HG02759 (cell line): ENCODE data around the gene GDPD5.

Experiments used
- ATAC-seq: cut with Tn5 transposase; IDR thresholded peaks from one replicate; pipeline ENCODE4 v1.9.1; 2021; ENCODE audit warnings: mild to moderate bottlenecking, moderate library complexity; ENCODE audit not compliant: unreplicated experiment

The GDPD5 gene

DNA sequence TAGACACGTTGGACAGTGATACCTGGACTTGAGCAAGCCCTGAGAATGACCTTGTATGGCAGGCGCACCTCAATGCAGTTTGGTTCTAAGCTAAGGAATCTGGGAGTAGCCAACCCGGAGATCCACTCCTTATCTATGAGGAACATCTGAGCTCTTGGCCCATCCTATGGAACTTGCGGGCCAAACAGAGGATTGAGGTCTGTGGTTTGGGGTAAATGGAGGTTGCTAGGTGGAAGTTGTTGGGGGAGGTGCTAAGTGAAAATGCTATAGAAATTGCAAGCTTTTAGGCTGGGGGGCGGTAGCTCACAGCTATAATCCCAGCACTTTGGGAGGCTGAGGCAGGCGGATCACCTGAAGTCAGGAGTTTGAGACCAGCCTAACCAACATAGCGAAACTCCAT, 8.9 kb downstream of the GDPD5 start:
- ATAC-seq = no peak

DNA sequence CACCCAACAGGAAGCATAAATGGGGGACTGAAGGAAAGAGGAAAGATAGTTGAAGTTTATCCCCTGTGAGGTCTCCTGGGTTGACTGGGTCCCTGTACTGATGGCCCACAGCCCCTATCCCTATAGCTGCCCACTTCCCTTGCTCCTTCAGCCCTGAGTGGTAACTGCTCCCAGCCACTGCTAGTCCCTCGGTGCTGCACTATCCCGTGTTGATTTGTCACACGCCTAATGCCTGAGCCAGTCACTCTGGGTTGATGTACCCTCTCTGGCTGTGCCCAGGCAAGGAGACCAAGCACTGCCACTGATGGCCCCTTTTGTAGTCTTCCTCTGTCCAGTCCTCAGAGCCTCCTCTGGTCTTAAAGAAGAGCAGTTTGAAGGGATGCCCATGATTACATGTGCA, 9.6 kb downstream of the GDPD5 start:
- ATAC-seq = no peak

DNA sequence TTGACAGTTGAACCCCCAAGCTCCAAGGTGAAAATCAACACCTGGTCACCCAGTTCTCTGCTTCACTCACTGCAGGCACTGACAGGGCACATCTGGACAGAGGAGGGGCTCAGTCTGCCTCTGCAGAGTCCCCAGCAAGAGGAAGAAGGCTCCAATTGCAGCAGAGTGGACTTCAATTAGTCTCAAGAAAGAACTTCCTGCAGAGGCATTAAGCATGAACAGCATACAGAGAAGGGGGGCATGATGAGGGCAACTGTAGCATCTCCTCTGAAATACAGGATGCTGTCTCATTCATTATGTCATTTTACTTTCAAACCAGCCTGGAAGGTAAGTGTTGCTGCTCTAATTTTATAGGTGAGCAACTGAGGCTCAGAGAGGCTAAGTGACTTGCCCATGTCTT, 11.1 kb downstream of the GDPD5 start:
- ATAC-seq = no peak

DNA sequence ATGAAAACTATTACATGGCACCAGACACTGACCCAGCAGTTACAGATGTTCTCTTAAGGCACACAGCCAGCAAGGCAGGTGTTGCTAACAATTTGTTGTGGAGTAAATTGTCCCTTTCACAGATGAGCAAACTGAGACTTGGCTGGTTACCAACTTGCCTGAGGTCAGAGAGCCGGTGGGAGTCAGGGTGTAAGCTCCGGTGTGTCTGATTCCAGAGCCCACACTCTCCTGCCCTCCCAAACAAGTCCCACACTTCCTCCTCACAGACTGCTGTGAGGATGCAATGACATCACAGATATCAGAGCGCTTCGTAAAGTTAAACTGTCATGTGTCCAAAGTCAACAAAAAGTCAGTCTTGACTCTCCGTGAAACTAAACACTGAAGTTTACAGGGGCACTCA, 12.5 kb downstream of the GDPD5 start:
- ATAC-seq = no peak

DNA sequence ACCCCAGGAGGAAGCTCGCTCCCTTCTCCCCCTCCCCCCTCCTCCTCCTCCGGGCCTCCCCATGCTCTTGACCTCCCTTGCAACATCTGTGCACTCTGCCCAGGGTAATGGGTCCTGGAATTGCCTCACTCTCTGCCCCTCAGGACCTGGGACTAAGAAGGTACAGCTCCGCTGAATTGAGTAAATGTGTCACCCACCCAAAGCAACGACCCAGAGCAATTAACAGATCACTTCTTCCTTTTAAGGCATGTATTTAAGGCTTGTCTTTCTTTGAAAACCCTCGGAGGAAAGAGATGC, 15.1 kb downstream of the GDPD5 start:
- ATAC-seq = no peak

DNA sequence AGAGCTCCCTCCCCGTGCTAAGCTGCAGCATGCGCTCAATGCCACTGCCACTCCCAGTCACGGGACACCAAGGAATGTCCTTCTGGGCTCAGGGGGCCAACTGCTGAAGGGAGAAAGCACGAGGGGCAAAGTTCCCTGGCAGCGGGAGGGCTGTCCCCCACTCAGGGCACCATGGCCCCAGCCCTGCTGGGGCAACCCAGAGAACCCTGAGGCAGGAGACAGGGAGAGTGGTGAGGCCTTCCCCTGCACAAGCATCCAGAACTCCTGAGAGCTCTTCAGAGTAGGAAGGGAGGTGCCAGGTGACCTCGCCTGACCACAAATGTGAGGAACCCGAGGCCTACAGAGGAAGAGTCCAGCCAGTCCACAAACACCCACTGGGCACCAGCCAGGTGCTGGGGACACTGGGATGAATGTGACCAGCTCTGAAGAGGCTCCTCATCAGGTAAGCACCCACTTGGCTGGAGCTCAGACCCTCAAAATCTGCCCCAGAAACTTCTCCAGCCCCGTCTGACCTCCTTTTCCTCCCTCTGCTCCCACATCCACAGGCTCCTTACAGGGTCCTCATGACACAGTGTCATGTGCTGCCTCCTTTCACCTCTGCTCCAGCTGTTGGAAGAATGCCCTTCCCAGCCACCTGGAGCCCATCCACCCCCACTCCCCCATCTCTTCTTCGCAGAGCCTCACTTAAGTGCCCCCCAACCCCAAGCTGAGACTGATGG, 15.6 kb downstream of the GDPD5 start:
- no peak for ATAC-seq

DNA sequence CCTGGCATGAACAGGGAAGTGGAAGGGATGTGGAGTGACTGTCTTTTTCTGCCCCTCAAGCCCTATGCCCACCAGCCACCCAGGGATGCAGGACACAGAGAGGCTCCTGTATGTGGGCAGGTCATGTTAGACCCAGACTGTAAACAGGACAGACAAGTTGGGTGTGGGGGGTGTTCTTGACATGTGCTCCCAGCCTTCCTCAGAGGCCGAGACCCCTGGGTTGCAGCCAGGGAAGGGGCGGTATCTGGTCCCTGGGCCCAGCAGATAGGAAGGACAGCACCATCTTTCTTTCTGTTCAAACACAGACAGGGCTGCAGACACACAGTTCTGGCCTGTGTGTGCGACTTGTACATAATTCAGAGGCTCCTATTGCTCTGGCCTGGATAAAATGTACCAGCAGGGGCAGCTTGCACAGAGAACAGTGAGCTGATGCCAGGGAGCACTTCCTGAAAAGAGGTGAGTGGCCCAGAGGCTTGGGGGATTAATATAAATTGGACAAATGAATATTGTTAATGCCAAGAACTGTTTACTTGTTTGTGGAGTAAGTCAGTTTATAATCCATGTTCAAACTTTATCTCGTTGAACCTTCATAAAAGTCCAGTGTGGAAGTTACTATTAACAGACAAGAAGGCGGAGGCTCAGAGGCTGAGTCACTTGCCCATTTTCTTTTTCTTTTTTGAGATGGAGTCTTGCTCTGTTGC, 16.6 kb downstream of the GDPD5 start:
- no peak for ATAC-seq

DNA sequence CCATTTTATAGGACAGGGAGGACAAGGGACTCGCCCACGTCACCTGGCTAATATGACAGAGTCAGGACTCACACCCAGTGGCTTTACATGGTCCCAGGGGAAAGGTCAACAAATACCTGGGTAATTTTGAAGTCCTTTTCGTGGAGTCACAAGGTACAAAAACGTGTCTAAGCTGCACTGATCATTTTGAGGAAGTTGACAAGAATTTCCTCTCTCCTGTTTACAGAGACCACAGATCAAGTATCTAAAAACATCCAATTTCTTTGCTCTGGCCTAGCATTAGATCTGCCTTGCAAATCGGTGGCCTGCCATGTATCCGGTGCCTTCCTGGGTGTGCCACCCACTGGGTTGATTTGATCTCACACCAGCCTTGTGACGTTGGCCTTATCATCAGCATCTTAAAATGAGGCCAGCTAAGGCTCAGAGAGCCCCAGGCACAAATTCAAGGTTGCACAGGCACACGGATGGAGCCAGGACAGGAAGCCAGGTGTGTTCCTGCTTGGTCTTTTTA, 17.6 kb downstream of the GDPD5 start:
- peak; percentile 63 for ATAC-seq

DNA sequence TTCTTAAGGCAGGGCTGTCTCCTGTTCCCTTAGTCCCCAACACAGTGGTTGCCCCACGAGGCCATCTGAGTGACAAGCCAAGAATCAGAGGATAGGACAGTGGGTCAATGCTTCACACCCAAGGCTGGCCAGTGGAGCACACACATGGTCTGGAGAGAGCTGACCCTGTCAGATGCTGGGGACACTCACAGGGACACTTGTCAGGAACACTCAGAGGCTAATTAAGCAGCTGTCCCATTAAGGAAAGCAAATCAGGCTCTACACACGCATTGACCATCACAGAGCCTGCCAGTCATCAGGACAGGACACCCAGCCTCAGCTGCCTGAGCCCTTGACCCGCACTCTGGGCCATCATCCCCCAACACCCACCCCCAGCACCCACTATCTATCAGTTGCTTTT, 18.2 kb downstream of the GDPD5 start:
- ATAC-seq = no peak

DNA sequence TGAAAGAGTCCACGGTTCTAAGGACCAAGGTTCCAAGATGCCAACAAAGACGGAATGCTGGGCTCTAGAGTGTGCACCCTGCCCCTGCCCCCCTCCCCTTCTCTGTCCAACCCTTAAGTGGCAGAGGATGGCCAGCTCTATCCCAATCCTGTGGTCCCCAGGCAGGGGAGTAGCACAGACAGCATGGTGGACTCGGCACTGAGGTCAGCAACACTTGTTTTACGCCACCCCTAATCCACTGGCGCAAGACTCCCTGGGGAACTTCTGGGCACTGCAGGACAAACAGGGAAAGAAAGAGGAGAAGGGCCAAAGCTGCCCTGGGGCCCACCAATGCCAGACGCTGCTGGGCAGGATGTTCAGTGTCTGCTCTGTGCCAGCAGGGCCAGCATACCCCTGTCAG, 18.9 kb downstream of the GDPD5 start:
- ATAC-seq = no peak

DNA sequence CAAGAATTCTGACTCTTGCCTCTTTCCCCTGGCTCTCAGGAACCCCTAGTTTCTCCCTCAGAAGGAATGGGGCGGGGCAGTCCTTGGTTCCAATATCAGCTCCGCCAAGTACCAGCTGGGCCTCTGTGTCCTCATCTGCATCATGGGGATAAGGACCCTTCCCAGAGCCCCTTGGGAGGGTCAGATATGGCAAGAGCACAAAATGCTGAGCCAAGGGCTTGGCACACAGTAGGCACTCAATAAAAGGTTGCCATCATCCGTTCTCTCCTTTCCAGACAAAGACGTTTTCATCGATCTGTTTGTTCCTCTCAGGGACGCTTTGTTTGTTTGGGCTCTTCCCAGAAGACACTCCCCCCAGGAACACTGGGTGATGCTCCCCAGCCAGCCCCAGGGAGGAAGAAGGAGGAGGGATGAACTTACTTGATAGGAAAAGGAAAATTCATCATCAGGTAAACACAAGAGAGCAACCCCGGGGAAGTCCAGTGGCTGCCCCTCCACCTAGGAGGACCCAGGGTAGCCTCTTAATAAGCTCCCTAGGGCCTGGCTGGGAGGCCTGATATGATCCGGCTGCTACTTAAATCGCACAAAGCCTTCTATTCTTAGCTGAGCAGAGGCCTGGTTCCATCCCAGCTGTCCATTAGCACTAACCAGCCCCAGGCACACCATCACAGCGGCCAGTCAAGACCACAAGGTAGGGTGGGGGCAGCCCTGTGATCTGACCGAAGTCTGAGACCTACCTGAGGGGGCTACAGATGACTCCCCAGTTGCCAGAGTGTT, 19.6 kb downstream of the GDPD5 start:
- no peak for ATAC-seq

DNA sequence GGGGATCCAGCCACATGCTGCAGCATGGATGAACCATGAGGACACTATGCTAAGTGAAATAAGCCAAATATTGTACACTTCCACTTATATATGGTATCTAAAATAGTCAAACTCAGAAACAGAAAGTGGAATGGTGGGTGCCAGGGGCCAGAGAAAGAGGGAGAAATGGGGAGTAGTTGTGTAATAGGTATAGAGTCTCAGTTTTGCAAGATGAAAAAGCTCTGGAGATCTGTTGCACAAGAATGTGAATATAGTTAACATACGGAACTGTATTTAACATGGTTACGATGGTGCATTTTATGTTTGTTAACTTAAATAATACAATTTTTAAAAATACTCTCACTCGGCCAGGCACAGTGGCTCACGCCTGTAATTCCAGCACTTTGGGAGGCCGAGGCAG, 21.2 kb downstream of the GDPD5 start:
- no peak for ATAC-seq

DNA sequence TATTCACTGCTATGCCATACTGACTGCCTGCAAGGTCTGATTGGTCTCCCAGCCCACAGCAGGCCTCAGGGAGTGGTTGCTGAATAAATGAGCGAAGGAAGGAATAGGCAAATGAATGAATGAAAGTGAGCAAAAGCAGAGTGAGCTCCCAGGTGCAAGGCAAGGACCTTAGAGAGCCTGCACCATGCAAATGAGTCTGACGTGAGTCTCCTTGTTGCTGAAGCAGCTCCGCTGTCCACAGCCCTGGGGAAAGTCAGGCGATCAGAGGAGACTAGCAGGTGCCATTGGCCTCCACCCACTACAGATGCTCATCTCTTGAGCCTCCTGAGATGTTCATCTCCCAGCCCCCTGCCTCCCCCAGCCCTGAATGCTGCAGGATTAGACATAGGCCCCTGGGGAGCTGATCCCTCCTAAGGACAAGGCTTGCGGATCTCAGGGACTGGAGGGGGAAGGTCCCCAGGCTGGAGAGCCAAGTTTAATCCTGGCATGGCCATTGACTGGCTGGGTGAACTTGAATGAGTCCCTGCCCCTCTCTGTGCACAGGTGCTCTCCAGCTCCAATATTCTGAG, 22.1 kb downstream of the GDPD5 start:
- ATAC-seq = peak; percentile 53

DNA sequence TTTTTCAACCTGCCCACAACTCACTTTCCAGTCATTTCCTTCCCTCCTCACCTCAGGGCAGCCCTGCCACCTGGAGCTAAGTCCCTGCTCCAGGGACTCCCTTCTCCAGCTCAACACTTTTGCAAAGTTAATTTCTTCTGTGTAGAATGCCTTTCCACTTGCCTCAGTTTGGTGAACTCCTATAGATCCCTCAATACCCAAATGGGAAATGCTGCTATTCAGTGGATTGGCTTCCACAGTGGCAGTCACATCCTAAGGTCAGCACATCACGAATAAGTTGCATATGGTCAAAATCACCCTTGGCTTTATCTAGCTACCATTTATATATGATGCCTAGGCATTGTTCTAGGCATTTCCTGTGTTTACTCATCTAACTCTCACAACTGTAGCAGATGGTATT, 23.6 kb downstream of the GDPD5 start:
- no peak for ATAC-seq

DNA sequence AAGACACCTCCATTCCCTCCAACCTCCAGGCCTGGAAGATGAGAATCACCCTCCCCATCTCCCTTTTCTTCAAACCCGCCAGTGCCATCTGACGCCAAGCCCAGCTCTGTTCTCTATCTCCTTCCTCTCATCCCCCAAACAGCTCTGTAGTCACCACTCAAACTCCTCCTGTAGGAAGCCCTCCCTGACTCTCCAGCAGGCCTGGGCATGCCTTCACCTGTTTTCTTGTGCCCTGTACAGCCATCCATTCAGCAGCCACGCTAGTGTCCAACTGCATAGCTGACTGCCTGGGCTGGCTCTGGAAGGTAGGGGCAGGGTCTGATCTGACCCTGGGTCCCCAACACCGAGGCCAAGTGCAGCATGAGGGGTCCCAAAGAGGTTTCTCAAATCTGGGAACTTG, 25.0 kb downstream of the GDPD5 start:
- no peak for ATAC-seq

DNA sequence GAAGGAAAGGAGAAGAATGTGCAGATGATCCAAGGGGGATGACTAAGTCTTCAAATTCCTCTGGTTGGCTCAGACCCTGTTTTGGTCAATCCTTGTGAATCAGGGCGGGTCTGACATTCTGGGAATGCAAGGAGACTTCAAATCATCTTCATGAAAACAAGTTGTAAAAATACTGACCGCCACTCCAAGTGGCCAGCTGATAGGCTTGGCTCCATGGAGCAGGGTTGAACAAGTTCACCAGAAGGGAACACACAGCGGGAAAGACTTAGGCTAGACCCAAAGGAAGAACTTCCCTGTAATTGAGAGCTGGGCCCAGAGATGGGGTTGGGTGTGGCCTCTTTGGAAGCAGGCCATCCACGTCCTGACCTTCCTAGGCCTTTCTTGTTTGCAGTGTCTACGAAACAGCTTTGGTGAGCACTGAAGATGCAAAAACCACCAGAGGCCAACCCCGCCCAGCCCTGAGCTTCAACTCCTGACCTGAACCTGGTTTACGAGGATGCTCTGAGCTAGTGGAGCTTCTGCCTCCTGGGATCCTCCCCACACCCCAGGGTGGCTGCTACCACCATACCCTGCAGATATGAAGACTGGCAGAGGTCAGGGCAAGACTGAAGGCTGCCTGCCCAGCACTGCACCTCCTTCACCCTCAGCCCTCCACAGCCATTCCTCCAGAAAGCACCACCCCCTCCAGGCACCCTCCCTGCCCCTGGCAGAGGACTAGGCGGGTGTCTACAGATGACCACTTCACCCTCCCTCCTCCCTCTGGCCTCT, 26.1 kb downstream of the GDPD5 start:
- no peak for ATAC-seq

DNA sequence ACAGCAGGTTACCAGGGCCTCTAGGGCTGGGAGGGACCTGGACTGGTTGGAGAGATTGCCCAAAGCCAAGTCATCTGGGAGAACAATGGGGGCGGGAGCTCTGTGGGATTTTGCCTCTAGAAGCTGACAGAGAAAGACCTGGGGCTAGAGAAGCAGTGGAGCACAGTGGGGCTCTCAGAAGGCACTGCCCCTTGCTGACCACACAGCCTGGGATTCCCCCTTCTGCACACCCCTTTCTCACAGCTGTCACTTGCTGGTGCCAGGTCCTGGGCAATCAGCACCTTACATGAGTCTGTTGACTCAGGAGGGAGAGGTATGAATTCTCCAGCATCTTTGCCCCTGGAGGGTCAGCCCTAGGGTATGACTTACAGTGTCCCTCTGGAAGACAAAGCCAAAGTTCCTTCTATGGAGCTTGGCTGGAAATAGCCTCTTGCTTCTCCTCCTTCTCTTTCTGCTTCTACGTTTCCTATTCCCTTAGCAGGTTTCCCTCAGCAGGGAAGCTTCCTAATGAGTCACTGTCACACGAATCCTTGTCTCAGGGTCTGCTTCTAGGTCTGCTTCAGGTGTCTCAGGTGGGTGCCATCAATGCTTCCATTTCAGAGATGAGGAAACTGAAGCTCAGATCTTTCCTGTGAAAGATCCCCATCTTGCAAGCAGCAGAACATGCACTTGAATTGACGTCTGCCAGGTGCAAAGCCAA, 27.0 kb downstream of the GDPD5 start:
- ATAC-seq = no peak

DNA sequence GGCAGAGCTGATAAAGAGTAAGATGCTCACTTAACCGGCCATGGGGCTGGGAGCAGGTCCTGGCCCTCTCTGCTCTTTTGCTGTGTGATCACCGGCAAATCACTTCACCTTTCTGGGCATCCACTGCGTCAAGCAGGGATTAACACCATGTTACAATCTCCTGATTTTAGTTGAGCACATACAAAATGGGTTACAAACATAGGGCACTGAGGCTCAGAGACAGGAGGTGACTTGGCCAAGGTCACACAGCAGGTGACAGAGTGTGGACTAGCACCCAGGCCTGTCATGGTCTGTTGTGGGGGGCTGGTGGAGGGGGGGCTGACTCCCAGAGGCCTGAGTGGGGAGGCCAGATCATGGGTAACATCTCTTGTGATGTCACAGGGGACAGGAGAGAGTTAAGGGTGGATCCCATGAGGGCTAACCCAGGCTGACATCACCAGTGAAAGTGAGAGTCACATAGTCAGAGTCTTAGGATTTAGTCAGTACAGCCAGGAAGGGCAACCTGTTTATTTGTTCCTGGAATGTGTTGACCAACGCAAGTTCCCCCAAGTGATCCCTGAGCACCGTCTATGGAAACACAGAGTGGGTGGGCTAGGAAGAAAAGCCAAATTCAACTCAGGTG, 27.8 kb downstream of the GDPD5 start:
- no peak for ATAC-seq

DNA sequence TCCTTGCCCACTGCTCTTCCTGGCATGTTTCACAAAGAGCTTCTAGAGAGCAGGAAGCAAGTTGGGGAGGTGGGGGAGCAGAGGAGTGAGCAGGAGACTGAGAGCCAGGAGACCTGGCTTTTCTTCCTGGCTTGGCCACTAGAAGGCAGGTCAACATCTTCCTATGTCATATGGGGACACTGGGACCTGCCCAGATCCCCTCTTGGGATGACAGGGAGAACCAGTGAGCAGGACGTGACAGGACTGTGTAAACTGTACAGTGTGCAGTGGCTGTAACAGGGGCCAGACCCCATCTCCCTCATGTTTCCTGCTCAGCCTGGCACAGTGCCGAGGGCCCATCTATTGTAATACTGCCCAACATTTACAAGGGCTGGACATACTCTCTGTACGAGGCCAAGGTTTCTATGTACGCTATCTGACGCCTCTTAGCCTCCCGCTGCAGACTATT, 29.4 kb downstream of the GDPD5 start:
- no peak for ATAC-seq
